Midbrain (tissue), 1 donor: ENCODE results near the gene VMAC.

ENCODE experiments used
- DNase-seq: peaks from one replicate; lab custom pipeline; 2025; lab: John Stamatoyannopoulos, UW

VMAC gene

GRCh38 chr19:5905114-5905778, 574 bp downstream of the VMAC start:
- no peak for DNase-seq

- DNase-seq, result no peak
Observed at GRCh38 chr19:5907241-5907640, 2.6 kb downstream of the VMAC start.

- no peak for DNase-seq
Observed at GRCh38 chr19:5908773-5909442, 4.2 kb downstream of the VMAC start.

- no peak for DNase-seq
Observed at GRCh38 chr19:5910638-5910907, 5.9 kb downstream of the VMAC start.

GRCh38 chr19:5911366-5911765, 6.7 kb downstream of the VMAC start:
- DNase-seq, result no peak

- peak; percentile 30 for DNase-seq
Observed at GRCh38 chr19:5913739-5914357, 9.2 kb downstream of the VMAC start, which contains the start of gene CAPS. TSS of gene CAPS (plus strand) at chr19:5914254. CDS start at chr19:5914407, 153 bp downstream.

- no peak for DNase-seq
Observed at GRCh38 chr19:5914358-5914774, 9.7 kb downstream of the VMAC start.

- no peak for DNase-seq
Observed at GRCh38 chr19:5914946-5915781, 10.5 kb downstream of the VMAC start.

- no peak for DNase-seq
Observed at GRCh38 chr19:5915782-5916165, 11.1 kb downstream of the VMAC start.

- DNase-seq, result no peak
Observed at GRCh38 chr19:5916181-5916708, 11.6 kb downstream of the VMAC start.

- DNase-seq, result no peak
Observed at GRCh38 chr19:5917431-5918107, 12.9 kb downstream of the VMAC start.

- no peak for DNase-seq
Observed at GRCh38 chr19:5918463-5919079, 13.9 kb downstream of the VMAC start.

- no peak for DNase-seq
Observed at GRCh38 chr19:5921516-5922160, 17.0 kb downstream of the VMAC start.

GRCh38 chr19:5922161-5922545, 17.5 kb downstream of the VMAC start:
- no peak for DNase-seq

- DNase-seq, result no peak
Observed at GRCh38 chr19:5923356-5923755, 18.7 kb downstream of the VMAC start.

GRCh38 chr19:5925830-5926427, 21.3 kb downstream of the VMAC start:
- DNase-seq, result no peak

- no peak for DNase-seq
Observed at GRCh38 chr19:5926641-5927440, 22.2 kb downstream of the VMAC start.

- DNase-seq, result no peak
Observed at GRCh38 chr19:5927441-5927821, 22.8 kb downstream of the VMAC start.

- DNase-seq, result no peak
Observed at GRCh38 chr19:5929179-5929578, 24.5 kb downstream of the VMAC start.

- no peak for DNase-seq
Observed at GRCh38 chr19:5929625-5930024, 25.0 kb downstream of the VMAC start.
